ENCODE data around the gene ROPN1L. TPM values are rescaled to one million over a fixed set of nuclear protein-coding genes. Genes with fewer than 3 reads are reported as not detected.

The ROPN1L gene
- total RNA-seq, 2 experiments from 2014 or later = 3.1 to 4.1 TPM

DNA sequence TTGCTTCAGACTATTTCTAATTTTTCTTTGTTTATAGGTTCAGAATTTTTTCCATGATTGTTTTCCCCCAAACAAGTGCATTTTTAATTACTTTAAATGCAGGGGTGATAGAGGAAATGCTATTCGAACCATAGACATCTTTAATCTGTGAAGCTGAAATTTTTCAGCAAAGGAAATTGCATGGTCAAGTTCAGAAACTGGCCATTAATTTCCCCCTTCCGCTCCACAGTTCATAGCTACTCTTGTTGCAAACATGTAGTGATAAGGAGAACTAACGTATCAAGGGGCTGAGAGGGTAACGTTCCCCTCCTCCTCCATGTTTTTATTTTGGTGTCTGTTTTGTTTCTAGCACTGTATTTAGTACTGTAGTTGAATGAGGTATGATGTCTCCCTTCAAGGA, 3.4 kb upstream of the ROPN1L start:
- Mint-ChIP-seq H3K4me1 (peaks cover 30% of the 10 kb centered on the region), H3K27ac (no peak overlapping the region), H3K9me3 (no peaks in the 10 kb centered on the region), H3K36me3 (ENCODE audit: low read depth) (peaks cover 22% of the 10 kb centered on the region), H3K4me3 (no peak overlapping the region), H3K27me3 (peaks cover 6% of the 10 kb centered on the region)
- CTCF ChIA-PET = interaction anchor here (0.7 to 1.0 kb wide), 2 partner anchors 14 kb away, joined by 3 to 4 read pairs; no protein-coding TSS in a partner anchor
- POLR2A ChIA-PET = no interaction called here
- no peak for DNase-seq

- H3K4me3 Mint-ChIP-seq = no peak overlapping the region
- peaks cover 20% of the 10 kb centered on the region for H3K36me3 Mint-ChIP-seq (ENCODE audit: low read depth)
- no peak for DNase-seq
- peaks cover 3% of the 10 kb centered on the region for H3K9me3 Mint-ChIP-seq
- peaks cover 26% of the 10 kb centered on the region for H3K4me1 Mint-ChIP-seq
- peaks cover 10% of the 10 kb centered on the region for H3K27me3 Mint-ChIP-seq
- ChIA-PET CTCF (interaction anchor here (0.9 kb wide), 1 partner anchor 188 kb away, joined by 3 read pairs; no protein-coding TSS in a partner anchor), POLR2A (interaction anchor here (0.6 kb wide), 1 partner anchor 122 kb away, joined by 3 read pairs; no protein-coding TSS in a partner anchor)
- no peak overlapping the region for H3K27ac Mint-ChIP-seq
Measured at GRCh38 chr5:10439692-10440091, 2.0 kb upstream of the ROPN1L start.

- peaks cover 25% of the 10 kb centered on the region for H3K36me3 Mint-ChIP-seq (ENCODE audit: low read depth)
- no peak overlapping the region for H3K27ac Mint-ChIP-seq
- peaks cover 10% of the 10 kb centered on the region for H3K27me3 Mint-ChIP-seq
- H3K9me3 Mint-ChIP-seq = peaks cover 7% of the 10 kb centered on the region
- H3K4me3 Mint-ChIP-seq = peak overlapping the region; percentile 78
- CTCF ChIA-PET = interaction anchor here (1.9 kb wide), 1 partner anchor 16 kb away, joined by 3 read pairs; no protein-coding TSS in a partner anchor
- POLR2A ChIA-PET = no interaction called here
- peaks cover 33% of the 10 kb centered on the region for H3K4me1 Mint-ChIP-seq
- no peak for DNase-seq
Measured at GRCh38 chr5:10440367-10440990, 1.2 kb upstream of the ROPN1L start.

DNA sequence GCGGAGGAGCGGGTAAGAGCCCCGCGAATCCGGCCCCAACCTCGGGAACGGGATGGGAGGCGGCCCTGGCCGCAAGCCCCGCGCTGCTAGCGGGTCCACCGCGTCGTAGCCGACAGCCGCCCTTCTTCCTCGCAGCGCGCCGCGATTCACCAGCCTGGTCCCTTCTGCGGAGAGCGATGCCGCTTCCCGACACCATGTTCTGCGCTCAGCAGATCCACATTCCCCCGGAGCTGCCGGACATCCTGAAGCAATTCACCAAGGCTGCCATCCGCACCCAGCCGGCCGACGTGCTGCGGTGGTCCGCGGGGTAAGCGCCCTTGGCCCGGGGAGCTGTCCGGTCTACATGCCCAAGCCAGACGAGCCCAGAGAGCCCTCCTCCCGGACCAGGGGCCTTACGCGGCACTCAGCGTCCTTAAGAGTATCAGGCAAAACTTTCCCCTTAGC, 335 bp downstream of the ROPN1L start:
- H3K4me1 Mint-ChIP-seq = peaks cover 46% of the 10 kb centered on the region
- peak overlapping the region; percentile 78 for H3K4me3 Mint-ChIP-seq
- no peak for DNase-seq
- no peak overlapping the region for H3K27ac Mint-ChIP-seq
- H3K36me3 Mint-ChIP-seq (ENCODE audit: low read depth) = peaks cover 36% of the 10 kb centered on the region
- H3K9me3 Mint-ChIP-seq = peaks cover 12% of the 10 kb centered on the region
- H3K27me3 Mint-ChIP-seq = peaks cover 10% of the 10 kb centered on the region
- POLR2A ChIA-PET = no interaction called here
- CTCF ChIA-PET = interaction anchor here (1.0 to 1.9 kb wide), 2 partner anchors 11 to 18 kb away, joined by 3 read pairs; no protein-coding TSS in a partner anchor

DNA sequence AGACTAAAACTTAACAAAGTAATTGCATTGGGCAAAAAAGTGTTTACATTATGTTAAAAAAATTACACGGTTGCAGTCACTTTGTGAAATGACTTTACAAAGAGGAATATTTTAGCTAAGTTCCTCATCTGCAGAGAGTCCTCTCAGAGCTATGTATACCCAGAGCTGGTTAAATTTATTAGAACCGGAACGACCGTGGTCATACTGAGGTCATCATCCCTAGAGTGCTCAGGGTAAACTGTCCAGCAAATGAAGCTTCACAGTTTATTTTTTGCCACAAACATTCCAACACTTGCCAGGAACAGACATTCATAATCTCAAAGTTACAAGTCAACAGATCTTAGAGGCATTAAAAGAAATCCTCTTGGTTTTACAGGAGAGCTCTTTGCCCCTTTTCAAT, 897 bp downstream of the ROPN1L start:
- H3K27me3 Mint-ChIP-seq = peaks cover 10% of the 10 kb centered on the region
- H3K9me3 Mint-ChIP-seq = peaks cover 12% of the 10 kb centered on the region
- H3K36me3 Mint-ChIP-seq (ENCODE audit: low read depth) = peaks cover 37% of the 10 kb centered on the region
- peaks cover 49% of the 10 kb centered on the region for H3K4me1 Mint-ChIP-seq
- H3K27ac Mint-ChIP-seq = no peak overlapping the region
- no peak for DNase-seq
- peak overlapping the region; percentile 78 for H3K4me3 Mint-ChIP-seq
- POLR2A ChIA-PET = no interaction called here
- CTCF ChIA-PET = interaction anchor here (0.8 to 1.2 kb wide), 3 partner anchors 10 to 247 kb away, joined by 3 to 4 read pairs (median 4); no protein-coding TSS in a partner anchor

DNA sequence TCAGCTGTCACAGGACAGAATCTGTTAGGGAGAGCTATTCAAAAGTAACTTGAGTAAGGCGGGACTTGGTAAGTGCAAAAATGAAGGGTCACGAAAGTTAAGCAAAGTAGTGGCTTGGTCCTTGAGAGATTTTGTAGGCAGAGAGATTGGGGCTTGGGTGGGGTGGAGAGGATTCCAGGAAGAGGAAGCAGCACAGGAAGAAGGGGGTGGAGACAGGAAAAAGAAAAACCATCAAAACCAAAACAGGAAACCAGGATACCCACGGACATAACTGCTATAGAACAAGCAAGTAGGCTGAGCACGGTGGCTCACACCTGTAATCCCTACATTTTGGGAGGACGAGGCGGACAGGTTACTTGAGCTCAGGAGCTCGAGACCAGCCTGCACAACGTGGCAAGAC, 3.7 kb downstream of the ROPN1L start:
- H3K4me1 Mint-ChIP-seq = peaks cover 48% of the 10 kb centered on the region
- peaks cover 12% of the 10 kb centered on the region for H3K9me3 Mint-ChIP-seq
- ChIA-PET POLR2A (no interaction called here), CTCF (interaction anchor here (0.7 to 4.2 kb wide), 3 partner anchors 17 to 244 kb away, joined by 3 to 17 read pairs (median 10); no protein-coding TSS in a partner anchor)
- DNase-seq = peak; percentile 46
- H3K4me3 Mint-ChIP-seq = peak overlapping the region; percentile 43
- H3K27ac Mint-ChIP-seq = peak overlapping the region; percentile 71
- peaks cover 10% of the 10 kb centered on the region for H3K27me3 Mint-ChIP-seq
- H3K36me3 Mint-ChIP-seq (ENCODE audit: low read depth) = peaks cover 31% of the 10 kb centered on the region

DNA sequence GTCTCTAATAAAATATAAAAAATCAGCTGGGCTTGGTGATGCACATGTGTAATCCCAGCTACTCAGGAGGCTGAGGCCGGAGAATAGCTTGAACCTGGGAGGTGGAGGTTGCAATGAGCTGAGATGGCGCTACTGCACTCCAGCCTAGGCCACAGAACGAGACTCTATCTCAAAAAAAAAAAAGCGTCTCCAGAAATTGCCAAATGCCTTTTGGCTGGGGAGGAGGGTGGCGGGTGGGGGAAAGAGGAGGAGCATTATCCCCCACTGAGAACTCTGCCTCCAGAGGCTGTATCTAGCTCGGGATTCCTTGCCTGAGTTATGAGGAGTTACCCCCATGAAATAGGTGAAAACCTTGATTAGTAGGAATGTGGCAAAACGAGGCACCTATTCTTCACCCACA, 4.8 kb downstream of the ROPN1L start:
- Mint-ChIP-seq H3K27me3 (peaks cover 10% of the 10 kb centered on the region), H3K9me3 (peaks cover 12% of the 10 kb centered on the region), H3K4me1 (peaks cover 40% of the 10 kb centered on the region), H3K36me3 (ENCODE audit: low read depth) (peaks cover 31% of the 10 kb centered on the region), H3K27ac (no peak overlapping the region), H3K4me3 (no peak overlapping the region)
- CTCF ChIA-PET = interaction anchor here (2.8 to 4.2 kb wide), 2 partner anchors 181 to 243 kb away, joined by 10 to 17 read pairs; no protein-coding TSS in a partner anchor
- no peak for DNase-seq
- POLR2A ChIA-PET = no interaction called here

DNA sequence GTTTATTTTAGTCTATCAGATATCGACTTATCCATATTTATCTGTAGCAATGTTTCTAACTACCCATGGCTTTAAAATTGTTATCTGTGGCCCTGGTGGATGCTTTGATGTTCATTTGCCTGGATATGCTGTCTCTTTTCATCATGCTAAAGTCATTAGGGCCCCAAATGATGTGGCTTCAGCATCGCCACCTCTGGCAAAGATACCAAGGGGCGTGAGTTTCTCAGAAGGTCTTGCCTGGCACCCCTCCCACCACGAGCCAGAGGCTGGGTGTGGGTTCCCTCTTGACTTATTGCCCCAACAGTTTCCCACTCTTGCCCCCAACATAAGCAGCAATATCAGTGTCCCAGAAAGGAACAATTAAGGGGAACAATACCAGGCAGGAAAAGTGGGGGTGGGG, 5.4 kb downstream of the ROPN1L start:
- ChIA-PET CTCF (interaction anchor here (2.8 to 4.2 kb wide), 2 partner anchors 180 to 243 kb away, joined by 10 to 17 read pairs; no protein-coding TSS in a partner anchor), POLR2A (no interaction called here)
- no peak overlapping the region for H3K27ac Mint-ChIP-seq
- H3K4me3 Mint-ChIP-seq = no peak overlapping the region
- peaks cover 10% of the 10 kb centered on the region for H3K27me3 Mint-ChIP-seq
- peaks cover 31% of the 10 kb centered on the region for H3K36me3 Mint-ChIP-seq (ENCODE audit: low read depth)
- DNase-seq = no peak
- peaks cover 12% of the 10 kb centered on the region for H3K9me3 Mint-ChIP-seq
- peaks cover 39% of the 10 kb centered on the region for H3K4me1 Mint-ChIP-seq

GRCh38 chr5:10448754-10449360, 7.2 kb downstream of the ROPN1L start:
- POLR2A ChIA-PET = no interaction called here
- Mint-ChIP-seq H3K4me1 (peaks cover 30% of the 10 kb centered on the region), H3K27ac (no peak overlapping the region), H3K9me3 (peaks cover 10% of the 10 kb centered on the region), H3K36me3 (ENCODE audit: low read depth) (peaks cover 23% of the 10 kb centered on the region), H3K27me3 (peaks cover under 1% of the 10 kb centered on the region), H3K4me3 (no peak overlapping the region)
- CTCF ChIA-PET = interaction anchor here (1.0 to 4.2 kb wide), 2 partner anchors 178 to 244 kb away, joined by 4 to 17 read pairs; no protein-coding TSS in a partner anchor
- DNase-seq = no peak

DNA sequence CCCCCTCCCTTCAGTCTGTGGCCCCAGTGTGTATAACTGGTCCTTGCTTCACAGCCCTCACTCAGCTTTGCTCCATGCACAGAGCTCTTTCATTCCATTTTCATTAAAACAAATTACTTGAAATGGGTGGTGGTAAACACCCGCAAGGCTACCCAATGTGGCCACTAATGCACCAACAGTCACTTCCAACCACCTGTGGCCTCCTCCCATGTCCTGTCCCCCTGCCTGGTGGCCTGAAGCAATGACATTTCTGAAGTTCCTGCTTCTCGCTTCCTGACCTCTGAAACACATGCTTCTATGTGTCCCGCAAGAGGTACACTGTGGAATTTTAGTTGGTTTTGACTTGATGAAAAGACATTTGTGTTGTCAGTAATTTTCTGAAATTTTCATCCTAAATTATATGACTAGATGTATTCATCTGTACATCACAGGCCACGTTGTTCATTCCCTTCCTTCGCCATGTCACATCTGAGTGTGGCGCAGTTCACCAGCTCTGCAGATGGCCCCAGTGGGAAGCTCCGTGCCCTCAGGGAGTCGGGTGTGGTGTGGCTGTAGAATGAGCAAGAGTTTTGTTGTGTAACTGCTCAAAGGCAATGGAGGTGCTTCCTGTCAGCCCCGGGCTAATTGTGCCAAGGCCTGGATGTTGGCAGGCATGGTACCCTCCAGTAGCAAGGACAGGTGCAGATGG, 9.6 kb downstream of the ROPN1L start:
- CTCF ChIA-PET = interaction anchor here (0.6 to 2.8 kb wide), 6 partner anchors 44 to 1590 kb away, joined by 3 to 16 read pairs (median 4); no protein-coding TSS in a partner anchor
- H3K27ac Mint-ChIP-seq = no peak overlapping the region

DNA sequence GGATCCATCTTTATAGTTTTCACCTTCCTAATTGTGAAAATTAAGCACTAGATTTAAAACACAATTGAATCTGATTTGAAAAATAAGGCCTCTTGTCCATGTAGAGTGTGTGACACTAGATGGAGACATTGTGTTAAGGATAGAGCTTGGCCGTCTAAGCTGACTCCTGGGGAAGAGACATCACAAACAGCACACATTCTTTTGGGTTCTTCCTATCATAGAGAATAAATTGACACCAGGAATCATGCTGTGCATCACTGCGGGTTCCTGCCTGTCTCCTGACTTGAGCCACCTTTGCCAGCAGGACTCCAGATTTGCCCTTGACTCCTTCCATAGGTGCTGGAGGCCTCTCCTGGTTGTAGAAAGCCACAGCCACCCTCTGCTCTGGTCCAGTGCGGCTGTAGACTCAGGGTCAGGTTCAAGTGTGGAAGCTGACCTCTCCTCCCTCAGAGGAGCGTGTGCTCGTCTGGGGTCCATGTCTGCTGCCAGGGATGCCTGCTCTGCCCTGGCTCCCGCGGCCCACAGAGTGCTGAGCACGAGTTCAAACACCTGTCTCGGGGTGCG, 11.2 kb downstream of the ROPN1L start:
- Mint-ChIP-seq H3K4me1 (peaks cover 6% of the 10 kb centered on the region), H3K4me3 (no peak overlapping the region), H3K27ac (no peak overlapping the region), H3K36me3 (ENCODE audit: low read depth) (peaks cover 3% of the 10 kb centered on the region), H3K9me3 (no peaks in the 10 kb centered on the region), H3K27me3 (no peaks in the 10 kb centered on the region)
- ChIA-PET POLR2A (no interaction called here), CTCF (interaction anchor here (1.0 to 2.8 kb wide), 10 partner anchors 9 to 250 kb away, joined by 3 to 16 read pairs (median 4); no protein-coding TSS in a partner anchor)
- DNase-seq = peak; percentile 50

More for the DNA sequence above, 9.6 kb downstream of the ROPN1L start:
- POLR2A ChIA-PET = interaction anchor here (0.6 kb wide), 1 partner anchor 411 kb away, joined by 4 read pairs; no protein-coding TSS in a partner anchor
- Mint-ChIP-seq H3K27me3 (no peaks in the 10 kb centered on the region), H3K9me3 (no peaks in the 10 kb centered on the region), H3K36me3 (ENCODE audit: low read depth) (peaks cover 9% of the 10 kb centered on the region), H3K4me3 (no peak overlapping the region), H3K4me1 (peaks cover 15% of the 10 kb centered on the region)
- no peak for DNase-seq

GRCh38 chr5:10453545-10453944, 11.9 kb downstream of the ROPN1L start:
- no peak overlapping the region for H3K4me3 Mint-ChIP-seq

More at GRCh38 chr5:10453545-10453944, 11.9 kb downstream of the ROPN1L start:
- Mint-ChIP-seq H3K9me3 (no peaks in the 10 kb centered on the region), H3K27me3 (no peaks in the 10 kb centered on the region), H3K27ac (no peak overlapping the region), H3K36me3 (ENCODE audit: low read depth) (no peaks in the 10 kb centered on the region), H3K4me1 (peaks cover 4% of the 10 kb centered on the region)
- POLR2A ChIA-PET = no interaction called here
- DNase-seq = no peak
- CTCF ChIA-PET = interaction anchor here (0.7 to 2.8 kb wide), 5 partner anchors 24 to 249 kb away, joined by 3 to 16 read pairs (median 4); no protein-coding TSS in a partner anchor
